Fibroblast of lung (primary cell): ENCODE results near the gene CCN5.

Experiments
- EZH2 ChIP-seq: IDR thresholded peaks from 2 replicates; pipeline ENCODE4 v1.5.1; 2012; ENCODE audit warnings: low read length, control low read depth, mild to moderate bottlenecking; ENCODE audit errors: missing control alignments
- TF ChIP-seq, protein P1 (sequence below), 2 donors: IDR thresholded peaks in 1 of 2; conservative IDR thresholded peaks in 1 of 2; 1 replicate in 1 of 2; 2 replicates in 1 of 2; pipeline ENCODE4 v1.5.1; 2011 to 2012; ENCODE audit warnings: low read length in 2 of 2, control low read depth in 1 of 2, inconsistent platforms in 1 of 2, low read depth in 1 of 2, mild to moderate bottlenecking in 1 of 2

DNA sequence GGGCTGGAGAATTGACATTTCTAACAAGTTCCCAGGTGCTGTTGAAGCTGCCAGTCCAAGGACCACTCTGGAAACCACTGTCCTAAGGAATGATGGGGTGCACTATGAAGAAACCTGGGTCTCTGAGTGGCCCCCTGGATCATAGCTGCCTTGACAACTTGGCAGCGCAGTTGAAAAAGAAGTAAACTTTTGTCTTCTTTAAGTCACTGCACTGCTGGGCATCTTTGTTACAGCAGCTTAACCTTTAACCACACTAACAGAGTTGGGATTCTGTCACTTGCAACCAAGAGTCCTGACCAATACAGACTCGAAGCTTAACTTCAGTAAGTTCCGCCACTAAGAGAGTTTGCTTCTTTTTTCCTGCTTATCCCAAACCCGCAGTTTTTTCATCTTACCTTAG lies 21.9 kb downstream of the CCN5 start:
- TF ChIP-seq, protein P1, sequence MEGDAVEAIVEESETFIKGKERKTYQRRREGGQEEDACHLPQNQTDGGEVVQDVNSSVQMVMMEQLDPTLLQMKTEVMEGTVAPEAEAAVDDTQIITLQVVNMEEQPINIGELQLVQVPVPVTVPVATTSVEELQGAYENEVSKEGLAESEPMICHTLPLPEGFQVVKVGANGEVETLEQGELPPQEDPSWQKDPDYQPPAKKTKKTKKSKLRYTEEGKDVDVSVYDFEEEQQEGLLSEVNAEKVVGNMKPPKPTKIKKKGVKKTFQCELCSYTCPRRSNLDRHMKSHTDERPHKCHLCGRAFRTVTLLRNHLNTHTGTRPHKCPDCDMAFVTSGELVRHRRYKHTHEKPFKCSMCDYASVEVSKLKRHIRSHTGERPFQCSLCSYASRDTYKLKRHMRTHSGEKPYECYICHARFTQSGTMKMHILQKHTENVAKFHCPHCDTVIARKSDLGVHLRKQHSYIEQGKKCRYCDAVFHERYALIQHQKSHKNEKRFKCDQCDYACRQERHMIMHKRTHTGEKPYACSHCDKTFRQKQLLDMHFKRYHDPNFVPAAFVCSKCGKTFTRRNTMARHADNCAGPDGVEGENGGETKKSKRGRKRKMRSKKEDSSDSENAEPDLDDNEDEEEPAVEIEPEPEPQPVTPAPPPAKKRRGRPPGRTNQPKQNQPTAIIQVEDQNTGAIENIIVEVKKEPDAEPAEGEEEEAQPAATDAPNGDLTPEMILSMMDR (conservative IDR thresholded peaks at IDR 0.05 in 1 of 2, IDR thresholded peaks at IDR 0.05 in 1 of 2; ENCODE audit: low read depth in 1 of 2, low read length in 2 of 2) = no peak
- TF ChIP-seq EZH2 = no peak
